ENCODE results near the gene AGMAT.

DNA sequence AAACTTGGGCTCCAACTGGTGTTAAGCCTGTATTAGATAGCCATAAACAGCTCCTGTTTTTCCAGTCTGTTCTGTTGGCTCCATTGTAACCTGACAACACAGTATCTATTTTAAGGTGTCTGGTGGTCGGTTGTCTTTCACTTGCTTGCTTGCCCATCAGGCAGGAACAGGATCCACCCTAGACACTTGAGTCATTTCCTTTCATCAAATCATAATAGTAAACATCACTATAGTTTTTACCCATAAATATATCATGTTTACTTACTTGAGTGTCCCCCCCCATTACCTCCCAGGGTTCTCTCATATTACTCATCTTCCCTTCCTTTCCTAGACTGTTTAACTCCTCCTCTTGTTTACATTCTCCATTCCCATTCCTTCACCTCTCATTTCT, 35.3 kb upstream of the AGMAT start:
- TF ChIP-seq, protein P1, sequence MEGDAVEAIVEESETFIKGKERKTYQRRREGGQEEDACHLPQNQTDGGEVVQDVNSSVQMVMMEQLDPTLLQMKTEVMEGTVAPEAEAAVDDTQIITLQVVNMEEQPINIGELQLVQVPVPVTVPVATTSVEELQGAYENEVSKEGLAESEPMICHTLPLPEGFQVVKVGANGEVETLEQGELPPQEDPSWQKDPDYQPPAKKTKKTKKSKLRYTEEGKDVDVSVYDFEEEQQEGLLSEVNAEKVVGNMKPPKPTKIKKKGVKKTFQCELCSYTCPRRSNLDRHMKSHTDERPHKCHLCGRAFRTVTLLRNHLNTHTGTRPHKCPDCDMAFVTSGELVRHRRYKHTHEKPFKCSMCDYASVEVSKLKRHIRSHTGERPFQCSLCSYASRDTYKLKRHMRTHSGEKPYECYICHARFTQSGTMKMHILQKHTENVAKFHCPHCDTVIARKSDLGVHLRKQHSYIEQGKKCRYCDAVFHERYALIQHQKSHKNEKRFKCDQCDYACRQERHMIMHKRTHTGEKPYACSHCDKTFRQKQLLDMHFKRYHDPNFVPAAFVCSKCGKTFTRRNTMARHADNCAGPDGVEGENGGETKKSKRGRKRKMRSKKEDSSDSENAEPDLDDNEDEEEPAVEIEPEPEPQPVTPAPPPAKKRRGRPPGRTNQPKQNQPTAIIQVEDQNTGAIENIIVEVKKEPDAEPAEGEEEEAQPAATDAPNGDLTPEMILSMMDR (IDR thresholded peaks at IDR 0.05) = no peak
- TF ChIP-seq POLR2A (IDR thresholded peaks at IDR 0.05) = no peak
